GM06990 (cell line): Measurements from ENCODE around the gene HOXC12.

Source experiments
- DNase-seq: peaks from one replicate; pipeline ENCODE4 v3.0.0-alpha.2; 2011; ENCODE audit not compliant: insufficient read length; ENCODE audit errors: extremely low read depth
- H3K27me3 ChIP-seq: replicated peaks from 2 replicates; pipeline ENCODE4 v1.6.0; 2011; ENCODE audit warnings: low read length; ENCODE audit not compliant: control insufficient read depth, insufficient read depth
- H3K36me3 ChIP-seq: 2 replicates; pipeline ENCODE4 v1.5.1; 2011; ENCODE audit warnings: low read length; ENCODE audit not compliant: control insufficient read depth, insufficient read depth
- H3K4me3 ChIP-seq: replicated peaks from 2 replicates; pipeline ENCODE4 v1.5.1; 2011; ENCODE audit warnings: low read depth, mild to moderate bottlenecking, control low read depth, low read length
- CTCF ChIP-seq: IDR thresholded peaks from 2 replicates; pipeline ENCODE4 v1.5.1; 2011; ENCODE audit warnings: low read length, control low read depth, mild to moderate bottlenecking, inconsistent platforms; ENCODE audit not compliant: insufficient read depth, poor library complexity, severe bottlenecking

Gene HOXC12

GRCh38 chr12:53928054-53928835 is 26.5 kb upstream of the HOXC12 start:
- no peak for DNase-seq
- no peak overlapping the region for H3K4me3 ChIP-seq
- no peak for TF ChIP-seq CTCF
- H3K36me3 ChIP-seq = no peaks in the 10 kb centered on the region
- H3K27me3 ChIP-seq = no peaks in the 10 kb centered on the region; the same call in none of the 2 replicates

- H3K36me3 ChIP-seq = no peaks in the 10 kb centered on the region
- TF ChIP-seq CTCF = no peak
- H3K27me3 ChIP-seq = peaks cover 4% of the 10 kb centered on the region
- no peak for DNase-seq
- no peak overlapping the region for H3K4me3 ChIP-seq
Observed at GRCh38 chr12:53929527-53929926, 25.2 kb upstream of the HOXC12 start.

GRCh38 chr12:53930591-53931255 is 24.0 kb upstream of the HOXC12 start:
- DNase-seq = no peak
- Histone ChIP-seq H3K4me3 (no peak overlapping the region), H3K36me3 (no peaks in the 10 kb centered on the region), H3K27me3 (peaks cover 4% of the 10 kb centered on the region)
- no peak for TF ChIP-seq CTCF

- Histone ChIP-seq H3K36me3 (no peaks in the 10 kb centered on the region), H3K4me3 (no peak overlapping the region), H3K27me3 (peaks cover 7% of the 10 kb centered on the region)
- TF ChIP-seq CTCF = no peak
- DNase-seq = no peak
Observed at GRCh38 chr12:53931844-53932581, 22.7 kb upstream of the HOXC12 start.

GRCh38 chr12:53932915-53933314 is 21.8 kb upstream of the HOXC12 start:
- Histone ChIP-seq H3K27me3 (peaks cover 7% of the 10 kb centered on the region), H3K36me3 (no peaks in the 10 kb centered on the region), H3K4me3 (no peak overlapping the region)
- no peak for TF ChIP-seq CTCF
- no peak for DNase-seq
